ENCODE measurements around the gene USP17L30. TPM values are rescaled to one million over a fixed set of nuclear protein-coding genes. Genes with fewer than 3 reads are reported as not detected.

Gene USP17L30
- total RNA-seq, 1 experiment from 2014 or later: not detected

Small RNA genes lying within 50 kb of the gene (small RNA-seq; reads per million reads assigned to genes)
- not detected for gene RNA5SP153

Other genes starting within 250 kb of the USP17L30 start
- gene FAM90A26, start 192.7 kb upstream of the USP17L30 start, total RNA-seq (2014; rRNA removed; shearing (Covaris generic)): not detected in 2 replicates
- not detected in 2 replicates for gene USP17L10, start 152.5 kb upstream of the USP17L30 start, total RNA-seq (2014; rRNA removed; shearing (Covaris generic))
- gene USP17L11, start 147.7 kb upstream of the USP17L30 start, total RNA-seq (2014; rRNA removed; shearing (Covaris generic)): not detected in 2 replicates
- not detected in 2 replicates for gene USP17L12, start 143.0 kb upstream of the USP17L30 start, total RNA-seq (2014; rRNA removed; shearing (Covaris generic))
- gene USP17L13, start 138.2 kb upstream of the USP17L30 start, total RNA-seq (2014; rRNA removed; shearing (Covaris generic)): not detected in 2 replicates
- gene USP17L15, start 128.7 kb upstream of the USP17L30 start, total RNA-seq (2014; rRNA removed; shearing (Covaris generic)): not detected in 2 replicates
- not detected in 2 replicates for gene USP17L17, start 119.2 kb upstream of the USP17L30 start, total RNA-seq (2014; rRNA removed; shearing (Covaris generic))
- gene USP17L18, start 114.5 kb upstream of the USP17L30 start, total RNA-seq (2014; rRNA removed; shearing (Covaris generic)): not detected in 2 replicates
- gene USP17L19, start 109.8 kb upstream of the USP17L30 start, total RNA-seq (2014; rRNA removed; shearing (Covaris generic)): not detected in 2 replicates
- not detected in 2 replicates for gene USP17L20, start 105.0 kb upstream of the USP17L30 start, total RNA-seq (2014; rRNA removed; shearing (Covaris generic))
- gene USP17L21, start 100.3 kb upstream of the USP17L30 start, total RNA-seq (2014; rRNA removed; shearing (Covaris generic)): not detected in 2 replicates
- gene USP17L22, start 95.5 kb upstream of the USP17L30 start, total RNA-seq (2014; rRNA removed; shearing (Covaris generic)): 0.39 TPM in 1 of 2 replicates, not detected in the other
- not detected in 2 replicates for gene USP17L24, start 38.0 kb upstream of the USP17L30 start, total RNA-seq (2014; rRNA removed; shearing (Covaris generic))
- not detected in 2 replicates for gene USP17L25, start 33.2 kb upstream of the USP17L30 start, total RNA-seq (2014; rRNA removed; shearing (Covaris generic))
- not detected in 2 replicates for gene USP17L26, start 28.5 kb upstream of the USP17L30 start, total RNA-seq (2014; rRNA removed; shearing (Covaris generic))
- gene USP17L5, start 23.7 kb upstream of the USP17L30 start, total RNA-seq (2014; rRNA removed; shearing (Covaris generic)): not detected in 2 replicates
- gene USP17L27, start 19.0 kb upstream of the USP17L30 start, total RNA-seq (2014; rRNA removed; shearing (Covaris generic)): not detected in 2 replicates
- not detected in 2 replicates for gene USP17L28, start 14.2 kb upstream of the USP17L30 start, total RNA-seq (2014; rRNA removed; shearing (Covaris generic))
- not detected in 2 replicates for gene USP17L29, start 9.5 kb upstream of the USP17L30 start, total RNA-seq (2014; rRNA removed; shearing (Covaris generic))
- not detected in 2 replicates for gene DEFB131A, start 81.3 kb downstream of the USP17L30 start, total RNA-seq (2014; rRNA removed; shearing (Covaris generic))